ENCODE measurements around the gene LAMTOR1.
A peak's percentile ranks its signal among the peaks of the same experiment; 100 is the strongest.
"Not testable (repeated sequence)": the region's sequence is repeated elsewhere in the genome, so short reads cannot be mapped to it uniquely, and the experiment has no call there.

Gene LAMTOR1

DNA sequence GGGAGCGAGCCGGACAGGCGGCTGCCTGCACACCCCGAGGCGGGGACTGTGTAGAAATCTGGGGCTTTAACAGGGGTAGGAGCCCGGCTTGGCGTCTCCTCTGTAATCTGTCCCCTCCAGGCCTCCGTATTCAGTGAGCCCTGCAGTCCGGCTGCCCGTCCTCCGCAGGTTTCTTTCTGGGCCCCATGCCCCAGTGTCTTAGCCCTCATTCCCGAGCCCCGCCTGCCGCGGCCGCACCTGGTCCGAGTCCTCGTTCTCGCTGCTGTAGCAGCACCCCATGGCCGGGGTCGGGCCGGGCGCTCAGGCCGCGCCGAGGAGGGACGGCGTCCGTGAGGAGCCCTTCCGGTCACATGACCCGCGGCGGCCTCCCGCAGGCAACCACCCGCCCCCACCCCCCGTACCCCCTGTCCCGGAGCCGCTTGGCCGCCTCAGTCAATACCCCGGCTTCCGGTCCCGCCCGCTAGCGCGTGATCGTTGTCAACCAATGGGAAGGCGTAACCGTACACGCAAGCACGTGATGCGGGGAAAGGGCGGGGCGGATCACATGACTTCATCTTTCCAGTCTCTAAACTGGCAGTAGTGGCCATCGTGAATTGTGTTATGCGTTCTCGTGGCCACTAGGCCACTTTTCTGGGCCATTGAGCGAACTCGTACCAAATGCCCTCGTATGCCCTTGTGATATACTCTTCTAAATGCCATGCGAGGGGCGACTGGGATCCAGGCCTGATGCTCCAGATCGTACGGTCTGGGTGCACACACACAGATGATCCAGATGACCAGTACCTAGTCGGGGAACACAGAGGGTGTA is at the start of gene LAMTOR1:
Gene LAMTOR1, minus strand, starts transcription at position 352 of the 808 bp plus-strand sequence. Its CDS starts 73 bp downstream, at position 279.
- peak; percentile 99 for DNase-seq (ENCODE audit: low read depth, low spot score)

DNA sequence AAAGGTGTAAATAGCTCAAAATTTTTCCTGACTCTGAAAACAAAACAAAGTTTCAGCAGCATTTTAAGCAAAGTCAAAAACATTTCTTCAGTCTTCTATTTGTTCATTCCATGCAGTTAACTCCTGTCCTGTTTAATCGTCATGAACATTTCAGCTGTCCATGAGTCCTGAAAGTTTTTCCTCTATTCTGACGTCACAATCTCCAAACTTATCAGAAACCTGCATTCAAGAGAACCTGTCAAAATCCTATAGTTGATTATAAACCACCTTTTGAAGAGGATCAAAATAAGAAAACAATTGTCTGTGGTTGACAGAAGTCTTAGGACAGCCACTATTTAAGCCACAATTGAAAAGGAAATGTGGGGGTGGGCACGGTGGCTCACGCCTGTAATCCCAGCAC is 47.8 kb upstream of the LAMTOR1 start:
- no peak for DNase-seq (ENCODE audit: low read depth, low spot score)

DNA sequence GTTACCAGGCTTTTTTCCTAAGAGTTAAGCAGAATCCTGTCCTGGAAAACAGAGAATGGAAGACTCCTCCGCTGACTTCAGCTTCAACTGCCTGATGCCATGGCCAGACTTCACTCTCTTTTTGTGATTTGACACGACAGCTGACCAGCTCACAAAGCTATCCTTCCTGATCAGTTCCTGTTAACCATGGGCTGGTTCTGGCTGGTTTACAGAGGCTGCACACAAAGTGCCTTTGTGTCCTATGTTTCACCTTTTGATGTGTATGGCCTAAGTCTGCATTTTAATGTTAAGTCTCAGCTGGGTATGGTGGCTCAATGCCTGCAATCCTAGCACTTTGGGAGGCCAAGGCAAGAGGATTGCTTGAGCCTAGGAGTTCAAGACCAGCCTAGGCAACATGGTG is 43.5 kb upstream of the LAMTOR1 start:
- DNase-seq (ENCODE audit: low read depth, low spot score): no peak

DNA sequence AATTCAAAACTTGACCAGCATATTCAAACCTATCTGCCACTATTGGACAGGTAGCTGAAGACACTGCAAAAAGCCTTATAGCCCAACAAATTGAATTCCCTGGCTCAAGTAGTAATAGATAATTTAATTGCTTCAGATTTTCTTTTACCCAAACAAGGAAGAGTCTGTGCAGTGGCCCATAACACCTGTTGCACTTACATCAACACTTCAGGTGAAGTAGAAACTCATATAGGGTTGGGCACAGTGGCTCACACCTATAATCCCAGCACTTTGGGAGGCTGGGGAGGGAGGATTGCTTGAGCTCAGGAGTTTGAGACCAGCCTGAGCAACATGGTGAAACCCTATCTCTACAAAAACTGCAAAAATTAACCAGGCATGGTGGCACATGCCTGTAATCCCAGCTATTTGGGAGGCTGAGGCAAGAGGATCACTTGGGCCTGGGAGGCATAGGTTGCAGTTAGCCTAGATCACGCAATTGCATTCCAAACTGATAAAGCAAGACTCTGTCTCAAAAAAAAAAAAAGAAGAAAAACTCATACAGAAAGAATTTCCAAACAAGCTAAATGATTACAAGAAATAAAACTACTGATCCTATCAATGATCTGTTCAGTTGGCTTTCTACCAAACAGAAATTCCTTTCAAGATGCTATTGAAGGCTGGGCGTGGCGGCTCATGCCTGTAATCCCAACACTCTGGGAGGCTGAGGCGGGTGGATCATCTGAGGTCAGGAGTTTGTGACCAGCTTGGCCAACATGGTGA is 41.9 kb upstream of the LAMTOR1 start:
- peak; percentile 21 for DNase-seq (ENCODE audit: low read depth, low spot score)

DNA sequence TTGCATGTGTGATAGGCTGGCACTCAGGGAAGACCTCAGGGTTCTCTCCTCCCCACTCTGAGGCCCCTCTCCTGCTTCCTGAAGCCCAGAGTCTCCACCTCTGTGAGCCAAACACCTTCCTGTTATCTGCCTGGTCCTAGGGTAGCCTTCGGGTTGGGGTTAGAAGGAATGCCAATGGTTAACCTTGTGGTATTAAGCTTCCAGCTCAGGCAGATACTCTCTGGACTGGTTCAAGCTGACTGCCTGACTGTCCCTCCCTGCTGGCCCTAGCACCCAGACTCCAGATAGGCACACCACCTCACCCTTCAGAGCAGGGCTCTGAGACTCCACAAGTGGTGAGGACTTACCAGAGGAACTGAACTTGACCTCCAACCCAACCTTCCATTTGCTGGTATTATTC is 39.4 kb upstream of the LAMTOR1 start:
- not testable (repeated sequence) for DNase-seq (ENCODE audit: low read depth, low spot score)

DNA sequence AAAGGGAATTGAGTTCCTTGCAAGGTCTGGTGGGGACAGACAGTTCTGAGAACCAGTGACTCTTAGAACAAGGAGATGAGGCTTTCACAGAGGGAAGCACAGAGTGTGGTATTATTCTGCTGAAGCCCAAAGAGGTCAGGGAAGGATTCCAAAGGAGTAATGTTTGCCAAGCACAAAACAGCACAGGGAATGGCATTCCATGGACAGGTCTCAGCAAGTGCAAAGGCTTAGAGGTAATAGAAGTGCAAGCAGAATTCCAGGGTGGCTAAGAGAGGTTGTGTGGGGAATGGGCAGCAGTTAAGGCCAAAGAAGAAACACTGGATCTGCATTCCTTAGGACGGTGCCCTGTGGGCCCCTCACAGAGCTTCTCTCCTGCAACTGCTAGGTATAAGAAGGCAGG is 39.0 kb upstream of the LAMTOR1 start:
- peak; percentile 49 for DNase-seq (ENCODE audit: low read depth, low spot score)

DNA sequence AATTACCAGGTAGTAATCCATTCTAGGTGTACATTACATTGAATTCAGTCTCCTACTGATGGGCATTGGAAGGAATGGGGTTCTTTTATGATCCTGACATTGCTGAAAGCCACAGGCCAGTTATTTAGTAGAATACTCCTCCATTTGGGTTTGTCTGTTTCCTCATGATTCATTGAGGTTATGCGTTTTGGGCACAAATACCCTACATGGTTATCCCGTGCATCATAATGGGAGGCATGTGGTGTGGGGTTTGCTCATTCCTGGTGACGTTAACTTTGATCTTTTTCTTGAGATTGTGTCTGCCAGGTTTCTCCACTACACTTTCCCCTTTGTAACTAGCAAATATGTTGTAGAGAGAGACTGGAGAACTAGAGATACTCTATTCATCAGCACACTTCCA is 38.0 kb upstream of the LAMTOR1 start:
- DNase-seq (ENCODE audit: low read depth, low spot score): peak; percentile 93

DNA sequence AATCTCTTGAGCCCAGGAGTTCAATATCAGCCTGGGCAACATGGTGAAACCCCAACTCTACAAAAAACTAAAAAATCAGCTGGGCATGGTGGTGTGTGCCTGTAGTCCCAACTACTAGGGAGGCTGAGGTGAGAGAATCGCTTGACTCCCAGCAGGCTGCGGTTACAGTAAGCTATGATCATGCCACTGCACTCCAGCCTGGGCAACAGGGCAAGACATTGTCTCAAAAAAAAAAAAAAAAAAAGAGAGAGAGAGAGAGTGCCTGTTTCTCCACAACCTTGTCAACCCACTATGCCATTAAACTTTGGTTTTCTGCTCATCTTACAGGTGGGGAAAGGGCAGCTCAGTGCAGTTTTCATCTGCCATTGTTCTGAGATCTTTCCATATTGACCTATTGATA is 37.6 kb upstream of the LAMTOR1 start:
- no peak for DNase-seq (ENCODE audit: low read depth, low spot score)

DNA sequence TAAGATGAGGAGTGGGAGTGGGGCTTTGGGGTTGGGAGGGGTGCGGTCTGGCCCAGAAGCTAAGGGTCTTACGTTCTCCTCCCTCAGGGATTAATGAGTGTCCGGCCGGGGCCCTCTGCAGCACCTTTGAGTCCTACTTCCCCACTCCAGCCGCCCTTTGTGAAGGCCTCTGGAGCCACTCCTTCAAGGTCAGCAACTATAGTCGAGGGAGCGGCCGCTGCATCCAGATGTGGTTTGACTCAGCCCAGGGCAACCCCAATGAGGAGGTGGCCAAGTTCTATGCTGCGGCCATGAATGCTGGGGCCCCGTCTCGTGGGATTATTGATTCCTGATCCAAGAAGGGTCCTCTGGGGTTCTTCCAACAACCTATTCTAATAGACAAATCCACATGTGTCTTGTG is 36.4 kb upstream of the LAMTOR1 start:
- DNase-seq (ENCODE audit: low read depth, low spot score): no peak

DNA sequence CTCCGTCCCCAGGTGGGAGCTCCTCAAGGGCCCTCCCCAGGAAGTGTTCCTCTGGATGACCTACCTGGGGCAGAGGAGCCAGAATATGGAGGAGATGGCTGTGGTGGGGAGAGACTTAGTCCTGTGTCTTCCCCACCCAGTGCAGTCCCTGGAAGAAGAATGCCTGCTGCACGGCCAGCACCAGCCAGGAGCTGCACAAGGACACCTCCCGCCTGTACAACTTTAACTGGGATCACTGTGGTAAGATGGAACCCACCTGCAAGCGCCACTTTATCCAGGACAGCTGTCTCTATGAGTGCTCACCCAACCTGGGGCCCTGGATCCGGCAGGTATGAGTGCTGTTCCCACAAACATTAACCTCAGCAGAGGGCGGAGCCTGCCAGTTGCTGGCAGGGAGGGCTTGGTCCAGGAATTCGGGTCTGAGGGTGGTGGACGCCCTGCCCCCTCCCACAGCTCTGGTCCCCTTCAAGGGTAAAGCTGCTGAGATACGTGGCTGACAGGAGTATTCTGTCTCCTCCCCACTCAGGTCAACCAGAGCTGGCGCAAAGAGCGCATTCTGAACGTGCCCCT is 35.8 kb upstream of the LAMTOR1 start:
- DNase-seq (ENCODE audit: low read depth, low spot score): no peak

DNA sequence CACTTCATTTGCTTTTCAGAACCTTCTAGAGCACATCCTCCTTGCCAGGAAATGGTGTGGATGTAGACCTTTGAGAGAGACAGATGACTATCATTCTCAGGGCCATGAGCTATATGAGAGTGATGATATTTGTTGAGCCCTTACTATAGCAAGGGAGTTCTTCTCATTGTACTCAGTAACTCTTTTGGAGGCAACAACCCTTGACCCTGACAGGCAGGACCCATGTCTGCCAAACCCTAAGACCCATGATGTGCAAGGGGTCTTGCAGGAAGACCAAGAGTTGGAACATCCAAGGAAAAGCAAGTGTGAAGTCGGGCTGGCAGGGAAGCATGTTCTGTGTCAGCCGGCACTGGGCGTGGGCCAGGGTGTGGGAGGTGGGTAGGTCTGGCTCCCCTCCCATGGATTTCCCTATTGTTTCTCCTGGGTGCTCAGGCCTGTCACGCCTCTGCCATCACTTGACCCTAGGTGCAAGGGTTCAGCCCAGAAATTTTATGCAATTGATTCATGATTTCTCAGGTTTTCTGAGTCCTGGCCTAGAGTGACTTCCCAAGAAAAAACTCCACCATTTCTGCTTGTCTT is 33.7 kb upstream of the LAMTOR1 start:
- DNase-seq (ENCODE audit: low read depth, low spot score): no peak

DNA sequence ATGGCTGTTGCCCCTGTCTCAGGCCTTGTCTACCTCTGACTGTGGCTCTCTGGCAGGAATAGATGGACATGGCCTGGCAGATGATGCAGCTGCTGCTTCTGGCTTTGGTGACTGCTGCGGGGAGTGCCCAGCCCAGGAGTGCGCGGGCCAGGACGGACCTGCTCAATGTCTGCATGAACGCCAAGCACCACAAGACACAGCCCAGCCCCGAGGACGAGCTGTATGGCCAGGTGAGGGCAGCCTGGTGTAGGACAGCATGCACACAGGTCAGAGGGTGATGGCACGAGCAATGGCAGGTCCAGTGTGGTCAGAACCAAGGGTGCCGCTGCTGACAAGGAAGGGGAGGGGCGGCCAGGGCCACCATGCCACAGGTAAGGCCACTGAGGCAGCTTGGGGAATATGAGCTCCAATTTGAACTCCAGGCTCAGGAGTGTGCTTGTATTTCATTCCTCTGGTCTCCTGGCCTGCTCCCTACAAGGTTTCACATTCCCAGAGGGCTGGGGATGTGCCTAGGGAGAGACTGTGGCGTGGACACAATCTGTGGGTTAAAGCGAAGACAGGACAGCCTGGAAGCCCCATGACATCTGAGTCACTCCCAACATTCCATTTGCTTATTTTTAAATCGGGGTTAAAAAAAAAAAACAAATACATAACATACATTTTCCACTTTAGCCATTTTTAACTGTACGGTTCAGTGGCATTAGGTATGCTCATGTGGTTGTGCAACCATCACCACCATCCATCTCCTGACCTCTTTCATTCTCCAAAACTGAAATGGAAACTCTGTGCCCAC is 33.0 kb upstream of the LAMTOR1 start:
- DNase-seq (ENCODE audit: low read depth, low spot score): peak; percentile 21

DNA sequence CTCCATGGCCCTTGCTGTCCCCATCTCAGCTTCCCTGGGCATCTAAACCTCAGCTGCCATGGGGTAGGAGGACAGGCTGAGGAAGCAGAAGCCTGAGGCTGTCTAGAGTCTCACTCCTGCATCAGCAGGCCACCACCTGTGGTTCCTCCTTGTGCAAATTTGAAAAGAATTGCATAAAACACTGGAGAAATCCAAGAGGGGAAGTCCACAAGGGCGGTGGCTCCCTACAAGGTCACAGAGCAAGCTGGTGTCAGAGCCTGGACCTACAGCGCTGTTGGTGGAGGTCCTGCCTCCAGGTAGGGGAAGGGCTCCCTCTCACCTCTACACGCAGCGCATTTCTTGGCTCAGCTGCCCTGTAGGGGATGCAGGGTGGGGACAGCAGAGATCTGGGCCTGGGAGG is 32.4 kb upstream of the LAMTOR1 start, which contains the start of gene FOLR3:
Gene FOLR3, plus strand, starts transcription at position 253 of the 400 bp plus-strand sequence. CDS start 228 bp downstream, outside the sequence.
- DNase-seq (ENCODE audit: low read depth, low spot score): not testable (repeated sequence)

DNA sequence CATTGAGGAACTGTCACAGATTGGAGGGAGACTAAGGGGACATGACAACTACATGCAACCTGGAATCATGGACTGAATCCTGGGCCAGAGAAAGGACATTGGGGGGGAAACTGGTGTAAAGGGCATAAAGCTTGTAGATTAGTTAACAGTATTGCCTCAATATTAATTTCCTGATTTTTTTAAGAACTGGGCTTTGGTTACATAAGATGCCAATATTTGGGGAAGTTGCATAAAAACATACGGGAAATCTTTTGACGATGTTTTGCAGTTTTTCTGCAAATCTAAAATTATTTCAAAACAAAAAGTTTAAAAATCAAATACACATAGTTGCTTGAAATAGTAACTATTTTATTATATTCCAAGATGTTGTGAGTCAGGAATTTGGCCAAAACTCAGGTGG is 29.5 kb upstream of the LAMTOR1 start:
- DNase-seq (ENCODE audit: low read depth, low spot score): no peak

DNA sequence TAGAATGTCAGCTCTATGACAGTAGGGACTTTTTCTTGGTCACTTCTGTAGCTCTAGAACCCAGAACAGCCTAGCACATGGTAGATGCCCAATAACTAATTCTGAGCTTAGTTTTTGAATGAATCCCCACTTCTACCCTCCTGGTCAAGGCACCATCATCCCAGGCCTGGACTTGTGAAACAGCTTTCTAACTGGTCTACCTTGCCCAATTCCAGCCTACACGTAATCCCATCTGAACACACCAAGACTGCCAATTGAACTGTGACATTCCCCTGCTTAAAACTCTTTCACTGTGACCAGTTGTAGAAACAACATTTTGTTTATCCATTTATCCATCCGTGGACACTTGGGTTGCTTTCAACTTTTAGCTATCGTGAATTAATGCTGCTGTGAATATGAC is 26.3 kb upstream of the LAMTOR1 start:
- no peak for DNase-seq (ENCODE audit: low read depth, low spot score)

DNA sequence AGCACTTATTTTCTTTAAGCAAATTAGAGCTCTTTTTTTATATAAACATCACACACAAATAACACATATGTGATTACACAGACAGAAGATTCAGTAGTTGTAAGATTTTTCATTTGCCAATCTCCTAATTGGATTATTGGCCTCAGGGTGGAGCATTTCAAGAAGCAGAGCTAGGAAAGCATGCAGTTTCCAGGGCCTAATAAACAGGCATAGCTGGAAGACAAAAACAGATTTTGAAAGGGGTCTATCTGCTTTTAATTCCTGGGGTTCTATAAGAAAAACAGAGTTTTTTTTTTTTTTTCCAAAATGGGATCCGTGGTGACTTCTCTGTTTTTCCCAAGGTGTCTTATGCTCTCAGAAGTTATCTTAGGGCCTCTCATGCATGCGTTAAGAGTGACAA is 24.8 kb upstream of the LAMTOR1 start:
- no peak for DNase-seq (ENCODE audit: low read depth, low spot score)

DNA sequence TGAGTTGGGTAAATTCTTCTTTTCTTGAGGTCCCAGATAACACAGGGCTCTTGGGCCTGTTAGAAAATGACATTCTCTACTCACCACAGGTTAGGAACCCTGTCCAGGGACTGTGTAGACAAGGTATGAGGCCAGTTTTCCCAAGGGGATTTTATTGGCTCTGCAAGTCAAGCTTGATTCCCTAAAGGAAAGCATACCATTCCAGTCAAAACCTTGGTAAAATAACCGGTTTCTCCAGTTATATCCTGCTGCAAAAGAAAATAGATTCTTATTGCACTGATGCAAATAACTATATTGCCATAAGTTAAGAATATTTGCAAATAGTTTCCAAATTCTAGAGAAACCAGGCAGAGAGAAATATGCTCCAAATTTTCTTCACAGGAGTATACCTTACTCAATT is 22.9 kb upstream of the LAMTOR1 start:
- no peak for DNase-seq (ENCODE audit: low read depth, low spot score)

DNA sequence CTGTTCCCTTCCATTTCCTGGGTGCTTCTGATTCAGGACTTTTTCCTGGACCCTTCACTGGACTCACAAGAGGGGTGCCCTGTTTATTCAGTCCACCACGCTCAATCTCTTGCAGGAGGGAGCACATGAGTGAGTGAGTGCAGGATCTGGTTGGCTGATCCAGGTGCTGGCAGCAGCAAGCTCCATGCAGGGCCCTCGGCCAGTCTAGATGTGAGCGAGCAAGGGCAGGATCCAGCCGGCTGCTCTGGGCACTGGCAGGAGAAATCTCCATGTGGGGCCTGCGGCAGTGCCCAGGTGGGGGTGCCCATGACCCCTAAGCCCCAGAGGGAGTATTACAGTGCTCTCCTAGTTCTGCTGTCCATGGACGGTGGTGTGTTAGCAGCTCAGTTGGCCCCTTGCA is 20.9 kb upstream of the LAMTOR1 start:
- DNase-seq (ENCODE audit: low read depth, low spot score): no peak

DNA sequence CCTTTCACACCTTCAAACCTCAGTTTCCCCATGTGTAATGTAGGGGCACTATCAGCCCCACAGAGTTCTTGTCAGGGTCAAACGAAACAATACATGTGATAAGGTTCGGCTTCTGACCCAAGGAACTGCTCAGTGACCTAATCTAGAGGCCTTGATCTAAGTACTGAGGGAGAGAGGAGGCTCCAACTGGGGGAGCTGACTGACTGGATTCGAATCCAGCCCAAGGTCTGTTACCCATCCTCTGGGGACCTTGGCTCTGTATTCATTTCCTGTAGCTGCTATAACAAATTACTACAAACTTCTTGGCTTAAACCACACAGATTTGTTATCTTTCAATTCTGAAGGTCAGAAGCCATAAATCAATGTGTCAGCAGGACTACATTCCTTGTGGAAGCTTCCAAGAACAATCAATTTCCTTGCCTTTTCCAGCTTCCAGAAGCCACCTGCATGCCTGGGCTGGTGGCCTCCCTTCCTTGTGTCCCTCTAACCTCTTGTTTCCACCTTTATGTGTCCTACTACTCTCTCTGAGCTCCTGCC is 20.1 kb upstream of the LAMTOR1 start:
- DNase-seq (ENCODE audit: low read depth, low spot score): no peak

DNA sequence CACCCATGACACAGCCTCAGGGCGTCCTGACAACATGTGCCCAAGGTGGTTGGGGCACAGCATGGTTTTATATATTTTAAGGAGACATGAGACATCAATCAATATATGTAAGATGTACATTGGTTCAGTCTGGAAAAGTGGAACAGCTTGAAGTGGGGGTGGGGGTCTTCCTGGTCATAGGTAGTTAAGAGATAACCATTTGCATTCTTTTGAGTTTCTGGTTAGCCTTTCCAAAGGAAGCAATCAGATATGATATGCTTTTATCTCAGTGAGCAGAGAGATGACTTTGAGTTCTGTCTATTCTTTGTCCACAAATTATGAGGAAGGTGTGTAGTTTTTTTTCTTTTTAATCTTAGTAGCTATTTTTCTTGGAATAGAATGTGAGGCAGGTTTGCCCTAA is 19.5 kb upstream of the LAMTOR1 start:
- DNase-seq (ENCODE audit: low read depth, low spot score): no peak

DNA sequence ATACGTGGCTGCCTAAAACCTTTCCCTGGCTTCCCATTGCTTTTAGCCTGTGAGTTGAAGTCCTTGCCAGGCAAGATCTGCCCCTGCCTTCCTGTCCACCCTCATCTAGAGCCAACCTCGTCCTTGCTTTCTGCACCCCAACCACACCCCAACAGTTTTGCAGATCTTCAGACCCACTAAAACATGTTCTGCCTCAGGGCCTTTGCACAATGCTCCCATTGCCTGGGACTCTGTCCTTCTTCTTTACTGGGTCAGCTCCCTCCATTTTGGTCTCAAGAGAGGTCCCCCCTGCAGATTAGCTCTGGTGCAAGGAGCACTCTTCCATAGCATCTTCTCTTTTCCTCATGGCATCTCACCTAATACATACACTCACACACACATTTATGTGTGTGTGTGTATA is 17.8 kb upstream of the LAMTOR1 start:
- no peak for DNase-seq (ENCODE audit: low read depth, low spot score)

Data from astrocyte of the hippocampus (primary cell).